ENCODE results near the gene KIF26A.

The KIF26A gene

GRCh38 chr14:104126753-104127152 is 11.6 kb upstream of the KIF26A start:
- DNase-seq (ENCODE audit: extremely low spot score, insufficient read length, low read depth): no peak
- no peak for FAIRE-seq

- FAIRE-seq (no peak), DNase-seq (ENCODE audit: extremely low spot score, insufficient read length, low read depth) (no peak)
These were observed 9.4 kb upstream of the KIF26A start for GRCh38 chr14:104128981-104129380.

- FAIRE-seq (no peak), DNase-seq (ENCODE audit: extremely low spot score, insufficient read length, low read depth) (no peak)
These were observed 8.8 kb upstream of the KIF26A start for GRCh38 chr14:104129556-104129955.

- FAIRE-seq: no peak
- no peak for DNase-seq (ENCODE audit: extremely low spot score, insufficient read length, low read depth)
These were observed 7.3 kb upstream of the KIF26A start for GRCh38 chr14:104130974-104131651.

GRCh38 chr14:104131968-104132732 is 6.2 kb upstream of the KIF26A start:
- no peak for DNase-seq (ENCODE audit: extremely low spot score, insufficient read length, low read depth)
- no peak for FAIRE-seq

GRCh38 chr14:104132981-104133380 is 5.4 kb upstream of the KIF26A start:
- DNase-seq (ENCODE audit: extremely low spot score, insufficient read length, low read depth) (no peak), FAIRE-seq (no peak)

- FAIRE-seq (no peak), DNase-seq (ENCODE audit: extremely low spot score, insufficient read length, low read depth) (no peak)
These were observed 4.9 kb upstream of the KIF26A start for GRCh38 chr14:104133496-104133895.

GRCh38 chr14:104134061-104134965 is 4.1 kb upstream of the KIF26A start:
- FAIRE-seq: no peak
- DNase-seq (ENCODE audit: extremely low spot score, insufficient read length, low read depth): no peak

- DNase-seq (ENCODE audit: extremely low spot score, insufficient read length, low read depth) (no peak), FAIRE-seq (no peak)
These were observed 3.1 kb upstream of the KIF26A start for GRCh38 chr14:104135121-104135903.

- DNase-seq (ENCODE audit: extremely low spot score, insufficient read length, low read depth): no peak
These were observed 2.4 kb upstream of the KIF26A start for GRCh38 chr14:104135904-104136471.

GRCh38 chr14:104136472-104137296 is 1.7 kb upstream of the KIF26A start:
- no peak for FAIRE-seq
- no peak for DNase-seq (ENCODE audit: extremely low spot score, insufficient read length, low read depth)

More at GRCh38 chr14:104135904-104136471, 2.4 kb upstream of the KIF26A start:
- FAIRE-seq: no peak

- FAIRE-seq: no peak
These were observed 890 bp upstream of the KIF26A start for GRCh38 chr14:104137297-104138097.

GRCh38 chr14:104138718-104139459 is 502 bp downstream of the KIF26A start:
- no peak for FAIRE-seq
- no peak for DNase-seq (ENCODE audit: extremely low spot score, insufficient read length, low read depth)

More at GRCh38 chr14:104137297-104138097, 890 bp upstream of the KIF26A start:
- peak; percentile 67 for DNase-seq (ENCODE audit: extremely low spot score, insufficient read length, low read depth)

- DNase-seq (ENCODE audit: extremely low spot score, insufficient read length, low read depth): no peak
- FAIRE-seq: no peak
These were observed 1.2 kb downstream of the KIF26A start for GRCh38 chr14:104139460-104140212.

GRCh38 chr14:104140213-104140462 is 1.8 kb downstream of the KIF26A start:
- DNase-seq (ENCODE audit: extremely low spot score, insufficient read length, low read depth) (no peak), FAIRE-seq (no peak)

- FAIRE-seq (no peak), DNase-seq (ENCODE audit: extremely low spot score, insufficient read length, low read depth) (no peak)
These were observed 2.3 kb downstream of the KIF26A start for GRCh38 chr14:104140463-104141331.
